AG09319 (cell line): ENCODE results near the gene ITGA3.
A peak's percentile ranks its signal among the peaks of the same experiment; 100 is the strongest.

Experiments used
- DNase-seq: peaks from one replicate; pipeline ENCODE4 v3.0.0-alpha.2; 2010; ENCODE audit warnings: low read depth; ENCODE audit errors: extremely low read depth
- CTCF ChIP-seq: IDR thresholded peaks from 2 replicates; pipeline ENCODE4 v1.5.1; 2011; ENCODE audit warnings: low read depth, mild to moderate bottlenecking, inconsistent platforms, low read length, moderate library complexity

Gene ITGA3

GRCh38 chr17:50026837-50027171 is 29.1 kb upstream of the ITGA3 start:
- peak; percentile 58 for DNase-seq
- peak; percentile 97 for TF ChIP-seq CTCF

GRCh38 chr17:50027172-50027880 is 28.6 kb upstream of the ITGA3 start:
- no peak for TF ChIP-seq CTCF
- DNase-seq, result peak; percentile 60

GRCh38 chr17:50027881-50028735 is 27.8 kb upstream of the ITGA3 start:
- no peak for TF ChIP-seq CTCF
- DNase-seq, result no peak

GRCh38 chr17:50028736-50029120 is 27.2 kb upstream of the ITGA3 start:
- no peak for TF ChIP-seq CTCF

GRCh38 chr17:50029185-50029584 is 26.7 kb upstream of the ITGA3 start:
- TF ChIP-seq CTCF, result no peak

More at GRCh38 chr17:50028736-50029120, 27.2 kb upstream of the ITGA3 start:
- DNase-seq, result no peak

GRCh38 chr17:50033316-50033715 is 22.6 kb upstream of the ITGA3 start:
- no peak for DNase-seq
- TF ChIP-seq CTCF, result no peak

More at GRCh38 chr17:50029185-50029584, 26.7 kb upstream of the ITGA3 start:
- DNase-seq, result no peak
